ENCODE data around the gene CCDC88A. TPM values are rescaled to one million over a fixed set of nuclear protein-coding genes. Genes with fewer than 3 reads are reported as not detected.
"Not testable (repeated sequence)": the region's sequence is repeated elsewhere in the genome, so short reads cannot be mapped to it uniquely, and the experiment has no call there.

Gene CCDC88A
- total RNA-seq, 2 experiments from 2014 or later: 14.8 to 15.8 TPM

- DNase-seq, POLR2A ChIA-PET, H3K27me3 Mint-ChIP-seq: not testable (repeated sequence)
These were observed 139.7 kb downstream of the CCDC88A start for GRCh38 chr2:55279859-55280424.

GRCh38 chr2:55279214-55279835, 140.3 kb downstream of the CCDC88A start:
- H3K27ac Mint-ChIP-seq; intact Hi-C loops (cut with micrococcal nuclease); CTCF ChIA-PET; H3K27me3 Mint-ChIP-seq; POLR2A ChIA-PET; DNase-seq; H3K4me3 Mint-ChIP-seq; H3K9me3 Mint-ChIP-seq; H3K36me3 Mint-ChIP-seq (ENCODE audit: low read depth); ATAC-seq: not testable (repeated sequence)
- H3K4me1 Mint-ChIP-seq (ENCODE audit: low read depth): peaks cover 15% of the 10 kb centered on the region

More at GRCh38 chr2:55279859-55280424, 139.7 kb downstream of the CCDC88A start:
- H3K27ac Mint-ChIP-seq; ATAC-seq; H3K9me3 Mint-ChIP-seq; H3K36me3 Mint-ChIP-seq (ENCODE audit: low read depth); H3K4me3 Mint-ChIP-seq: not testable (repeated sequence)
- intact Hi-C loops (cut with micrococcal nuclease): loop anchor here (10.0 kb wide), 1 partner anchor 145 kb away; no protein-coding TSS in a partner anchor
- H3K4me1 Mint-ChIP-seq (ENCODE audit: low read depth): peaks cover 17% of the 10 kb centered on the region
- CTCF ChIA-PET: interaction anchor here (1.5 to 1.6 kb wide), 2 partner anchors 12 to 60 kb away, joined by 3 read pairs; no protein-coding TSS in a partner anchor

GRCh38 chr2:55277310-55277709, 142.3 kb downstream of the CCDC88A start:
- no peak overlapping the region for H3K27ac Mint-ChIP-seq
- DNase-seq (no peak), ATAC-seq (no peak)
- ChIA-PET CTCF (no interaction called here), POLR2A (no interaction called here)
- peaks cover 4% of the 10 kb centered on the region for H3K4me1 Mint-ChIP-seq (ENCODE audit: low read depth)
- H3K9me3 Mint-ChIP-seq: no peaks in the 10 kb centered on the region
- no peaks in the 10 kb centered on the region for H3K36me3 Mint-ChIP-seq (ENCODE audit: low read depth)
- no peak for TF ChIP-seq CTCF (IDR thresholded peaks at IDR 0.05)
- no peaks in the 10 kb centered on the region for H3K27me3 Mint-ChIP-seq
- H3K4me3 Mint-ChIP-seq: no peak overlapping the region
- intact Hi-C loops (cut with micrococcal nuclease): no loop called here

GRCh38 chr2:55274346-55274745, 145.3 kb downstream of the CCDC88A start:
- CTCF ChIA-PET; H3K4me1 Mint-ChIP-seq (ENCODE audit: low read depth); POLR2A ChIA-PET; H3K27me3 Mint-ChIP-seq; intact Hi-C loops (cut with micrococcal nuclease); ATAC-seq; H3K36me3 Mint-ChIP-seq (ENCODE audit: low read depth); H3K9me3 Mint-ChIP-seq; H3K4me3 Mint-ChIP-seq; H3K27ac Mint-ChIP-seq; DNase-seq: not testable (repeated sequence)

GRCh38 chr2:55269645-55269990, 150.0 kb downstream of the CCDC88A start:
- no peak for ATAC-seq
- POLR2A ChIA-PET: interaction anchor here (0.7 to 2.0 kb wide), 3 partner anchors 12 to 47 kb away, joined by 3 to 7 read pairs (median 5); no protein-coding TSS in a partner anchor
- CTCF ChIA-PET: interaction anchor here (0.6 kb wide), 1 partner anchor 162 kb away, joined by 3 read pairs; no protein-coding TSS in a partner anchor
- Mint-ChIP-seq H3K4me3 (peak overlapping the region; percentile 95), H3K27ac (peak overlapping the region; percentile 94), H3K27me3 (no peaks in the 10 kb centered on the region), H3K9me3 (no peaks in the 10 kb centered on the region), H3K4me1 (ENCODE audit: low read depth) (peaks cover 8% of the 10 kb centered on the region), H3K36me3 (ENCODE audit: low read depth) (peaks cover 11% of the 10 kb centered on the region)
- TF ChIP-seq CTCF (IDR thresholded peaks at IDR 0.05): no peak
- DNase-seq: peak; percentile 12
- intact Hi-C loops (cut with micrococcal nuclease): no loop called here

GRCh38 chr2:55268907-55269644, 150.6 kb downstream of the CCDC88A start, which contains the start of gene MTIF2:
Gene MTIF2, minus strand, starts transcription at chr2:55269231. Its CDS starts 5,373 bp downstream, at chr2:55263858.
- CTCF ChIA-PET: interaction anchor here (1.2 kb wide), 1 partner anchor 369 kb away, joined by 3 read pairs; no protein-coding TSS in a partner anchor
- intact Hi-C loops (cut with micrococcal nuclease): no loop called here
- POLR2A ChIA-PET: interaction anchor here (1.0 to 2.0 kb wide), 4 partner anchors 11 to 46 kb away, joined by 3 to 8 read pairs (median 6); no protein-coding TSS in a partner anchor
- DNase-seq (peak; percentile 94), ATAC-seq (peak; percentile 98)
- H3K9me3 Mint-ChIP-seq: no peaks in the 10 kb centered on the region
- H3K4me1 Mint-ChIP-seq (ENCODE audit: low read depth): peaks cover 8% of the 10 kb centered on the region
- peaks cover 17% of the 10 kb centered on the region for H3K36me3 Mint-ChIP-seq (ENCODE audit: low read depth)
- H3K4me3 Mint-ChIP-seq: peak within 1 kb of the TSS; percentile 95
- no peak for TF ChIP-seq CTCF (IDR thresholded peaks at IDR 0.05)
- H3K27ac Mint-ChIP-seq: peak within 1 kb of the TSS; percentile 94
- H3K27me3 Mint-ChIP-seq: no peaks in the 10 kb centered on the region
